Heart left ventricle (tissue), 13 donors: Measurements from ENCODE around the gene LSAMP.

Experiments used
- CTCF ChIP-seq, 12 donors: fragments of 200-600 bp; sonication (generic) in 4 of 12; IDR thresholded peaks; one replicate each; pipeline versions ENCODE4 v1.5.0 to v1.8.0; 2018 to 2022; ENCODE audit warnings: antibody characterized with exemption in 12 of 12, mild to moderate bottlenecking in 5 of 12
- POLR2A ChIP-seq, 2 donors: fragments of 450-650 bp; IDR thresholded peaks; one replicate each; pipeline ENCODE4 v1.6.1; 2017; ENCODE audit warnings: antibody characterized with exemption in 2 of 2, mild to moderate bottlenecking in 2 of 2, moderate library complexity in 2 of 2
- donor health status: ischemic (EF 13 %, LVEDD 7.1; RV severe dilation, severe dysfunction).
- donor health status: DM: no; HTN: yes; CAD: no.
- donor health status: DM: no; HTN: no; CAD: no.
- donor health status: ischemic (EF 25% LVEDD 6.9; RV normal size, moderate dysfunction).
- donor health status: ischemic (EF 25% LVEDD 5.7; RV mildly dilated, moderate dysfunction).
- donor health status: ischemic (EF 35%, LVEDD 5.7; RV mildly dilated, moderate dysfunction).
- donor health status: nonischemic (EF 11% LVEDD 7.7; RV severe dilation, severe dysfunction).
- donor health status: DM: yes; HTN: yes; CAD: no.
- donor health status: PGD.
- donor health status: ischemic (EF 29% LVEDD 5.4; RV normal size, mild dysfunction).
- donor health status: nonischemic (EF 23%, LVEDD 6.1; RV moderate dilation, normal function).

GRCh38 chr3:115928376-115928775 lies 516.9 kb downstream of the LSAMP start:
- TF ChIP-seq CTCF (IDR thresholded peaks at IDR 0.05) (no peak), POLR2A (IDR thresholded peaks at IDR 0.05) (no peak)
